ENCODE measurements around the gene VDAC2. TPM values are rescaled to one million over a fixed set of nuclear protein-coding genes. Genes with fewer than 3 reads are reported as not detected.
A peak's percentile ranks its signal among the peaks of the same experiment; 100 is the strongest.

The VDAC2 gene
- total RNA-seq, 6 experiments from 2014 or later = 48.3 to 92.7 (median 70.2) TPM

DNA sequence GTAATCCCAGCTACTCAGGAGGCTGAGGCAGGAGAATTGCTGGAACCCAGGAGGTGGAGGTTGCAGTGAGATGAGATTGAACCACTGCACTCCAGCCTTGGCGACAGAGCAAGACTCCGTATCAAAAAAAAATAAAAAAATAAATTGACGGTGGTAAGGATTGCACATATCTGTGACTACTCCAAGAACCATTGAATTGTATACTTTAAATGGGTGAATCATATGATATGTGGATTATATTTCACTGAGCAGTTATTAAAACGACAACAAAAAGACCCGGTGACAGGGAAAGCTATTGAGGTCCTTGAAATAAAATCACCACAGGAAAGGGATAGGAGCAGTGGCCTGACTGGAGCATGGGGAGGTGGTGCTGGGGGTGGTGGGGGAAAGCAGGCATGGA, 56.3 kb downstream of the VDAC2 start:
- Histone ChIP-seq H3K9me3 (no peaks in the 10 kb centered on the region), H3K27me3 (no peaks in the 10 kb centered on the region), H3K4me3 (no peak overlapping the region), H3K36me3 (no peaks in the 10 kb centered on the region), H3K27ac (no peak overlapping the region), H3K4me1 (no peaks in the 10 kb centered on the region)
- no peak for ATAC-seq
- no peak for TF ChIP-seq POLR2A (IDR thresholded peaks at IDR 0.05)
- TF ChIP-seq, protein P1, sequence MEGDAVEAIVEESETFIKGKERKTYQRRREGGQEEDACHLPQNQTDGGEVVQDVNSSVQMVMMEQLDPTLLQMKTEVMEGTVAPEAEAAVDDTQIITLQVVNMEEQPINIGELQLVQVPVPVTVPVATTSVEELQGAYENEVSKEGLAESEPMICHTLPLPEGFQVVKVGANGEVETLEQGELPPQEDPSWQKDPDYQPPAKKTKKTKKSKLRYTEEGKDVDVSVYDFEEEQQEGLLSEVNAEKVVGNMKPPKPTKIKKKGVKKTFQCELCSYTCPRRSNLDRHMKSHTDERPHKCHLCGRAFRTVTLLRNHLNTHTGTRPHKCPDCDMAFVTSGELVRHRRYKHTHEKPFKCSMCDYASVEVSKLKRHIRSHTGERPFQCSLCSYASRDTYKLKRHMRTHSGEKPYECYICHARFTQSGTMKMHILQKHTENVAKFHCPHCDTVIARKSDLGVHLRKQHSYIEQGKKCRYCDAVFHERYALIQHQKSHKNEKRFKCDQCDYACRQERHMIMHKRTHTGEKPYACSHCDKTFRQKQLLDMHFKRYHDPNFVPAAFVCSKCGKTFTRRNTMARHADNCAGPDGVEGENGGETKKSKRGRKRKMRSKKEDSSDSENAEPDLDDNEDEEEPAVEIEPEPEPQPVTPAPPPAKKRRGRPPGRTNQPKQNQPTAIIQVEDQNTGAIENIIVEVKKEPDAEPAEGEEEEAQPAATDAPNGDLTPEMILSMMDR (IDR thresholded peaks at IDR 0.05) = no peak
- DNase-seq = no peak
- intact Hi-C loops (cut with DNase I) = no loop called here
- 84% methylated on average over 5 of the region's 5 CpGs for WGBS (ENCODE audit: insufficient coverage, low coverage, low lambda C conversion rate, missing lambda C conversion rate)

DNA sequence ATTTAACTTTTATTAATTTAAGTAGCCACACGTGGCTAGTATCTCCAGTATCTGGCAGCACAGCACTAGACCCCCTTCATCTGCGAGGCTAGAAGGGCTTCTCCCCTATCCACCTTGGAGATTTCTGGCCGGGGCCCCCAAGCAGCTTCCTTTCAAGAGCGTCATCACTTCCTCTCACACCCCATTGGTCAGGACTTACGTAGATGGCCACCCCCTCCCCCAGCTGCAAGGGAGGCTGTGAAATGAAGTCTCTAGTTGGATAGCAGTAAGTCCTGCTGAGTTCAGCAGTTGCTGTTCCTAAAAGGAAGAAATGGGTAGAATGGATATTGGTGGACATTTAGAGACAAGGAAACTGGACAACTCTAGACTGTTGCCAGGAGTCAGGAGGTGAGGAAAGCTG, 59.0 kb downstream of the VDAC2 start:
- Histone ChIP-seq H3K36me3 (no peaks in the 10 kb centered on the region), H3K4me1 (no peaks in the 10 kb centered on the region), H3K9me3 (no peaks in the 10 kb centered on the region), H3K27ac (no peak overlapping the region), H3K27me3 (no peaks in the 10 kb centered on the region), H3K4me3 (no peak overlapping the region)
- TF ChIP-seq, protein P1 (IDR thresholded peaks at IDR 0.05) = no peak
- no peak for TF ChIP-seq POLR2A (IDR thresholded peaks at IDR 0.05)
- intact Hi-C loops (cut with DNase I) = no loop called here
- 86% methylated on average over 4 of the region's 5 CpGs for WGBS (ENCODE audit: insufficient coverage, low coverage, low lambda C conversion rate, missing lambda C conversion rate)
- DNase-seq (no peak), ATAC-seq (no peak)

DNA sequence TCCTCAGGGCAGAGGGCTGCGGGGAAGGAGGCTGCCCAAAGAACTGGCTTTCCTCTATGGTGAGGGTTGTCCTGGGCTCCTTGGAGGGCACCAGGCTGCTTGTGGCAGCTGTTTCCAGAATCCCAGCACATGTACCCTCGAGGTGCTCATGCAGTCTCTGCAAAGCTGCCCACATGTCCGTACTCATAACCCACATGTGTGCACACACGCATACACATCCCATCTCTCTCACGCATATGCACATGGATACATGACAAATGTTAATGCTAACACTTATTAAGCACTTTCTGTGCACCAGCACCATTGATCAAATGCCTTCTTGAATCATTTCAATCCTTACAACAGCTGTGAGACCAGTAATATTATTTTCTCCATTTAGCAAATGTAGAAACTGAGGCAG, 61.5 kb downstream of the VDAC2 start:
- Histone ChIP-seq H3K27ac (no peak overlapping the region), H3K9me3 (no peaks in the 10 kb centered on the region), H3K36me3 (no peaks in the 10 kb centered on the region), H3K27me3 (no peaks in the 10 kb centered on the region), H3K4me1 (no peaks in the 10 kb centered on the region), H3K4me3 (no peak overlapping the region)
- no peak for TF ChIP-seq POLR2A (IDR thresholded peaks at IDR 0.05)
- TF ChIP-seq, protein P1 (IDR thresholded peaks at IDR 0.05) = no peak
- ATAC-seq (no peak), DNase-seq (no peak)
- intact Hi-C loops (cut with DNase I) = no loop called here
- no CpG with 5 or more reads among the region's 5 CpGs for WGBS (ENCODE audit: insufficient coverage, low coverage, low lambda C conversion rate, missing lambda C conversion rate)

DNA sequence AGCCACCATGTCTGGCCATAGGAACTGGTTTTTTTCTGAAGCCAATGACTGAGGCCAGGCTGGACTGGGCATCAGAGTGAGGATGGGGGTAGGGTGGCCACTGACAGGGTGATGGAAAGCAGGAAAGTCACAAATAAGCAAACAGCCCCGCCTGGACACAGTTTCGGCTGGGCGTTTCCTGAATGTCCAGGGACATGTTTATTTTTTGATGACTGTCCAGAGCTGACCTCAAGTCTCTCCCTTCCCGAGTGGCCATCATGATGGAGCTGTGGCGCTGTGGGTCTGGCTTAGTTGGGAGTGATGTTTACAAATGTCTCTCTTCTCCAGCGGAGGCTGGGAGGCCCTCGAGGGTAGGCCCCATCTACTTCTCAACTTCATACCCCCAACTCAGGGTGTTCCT, 62.3 kb downstream of the VDAC2 start:
- H3K36me3 ChIP-seq = no peaks in the 10 kb centered on the region
- H3K4me3 ChIP-seq = no peak overlapping the region
- TF ChIP-seq POLR2A (IDR thresholded peaks at IDR 0.05) = no peak
- TF ChIP-seq, protein P1 (IDR thresholded peaks at IDR 0.05) = no peak
- H3K27ac ChIP-seq = no peak overlapping the region
- 20% methylated on average over 3 of the region's 7 CpGs for WGBS (ENCODE audit: insufficient coverage, low coverage, low lambda C conversion rate, missing lambda C conversion rate)
- peak in 1 of 3 donors; percentile 31 for DNase-seq
- H3K4me1 ChIP-seq = no peaks in the 10 kb centered on the region
- H3K9me3 ChIP-seq = no peaks in the 10 kb centered on the region
- no peaks in the 10 kb centered on the region for H3K27me3 ChIP-seq
- ATAC-seq = peak; percentile 28 to 87 (median 32)
- intact Hi-C loops (cut with DNase I) = no loop called here
